Breast epithelium (tissue), 3 donors: ENCODE results near the gene RINT1.

Source experiments
- POLR2A ChIP-seq: fragments of 450-650 bp; IDR thresholded peaks from one replicate; pipeline ENCODE4 v1.6.1; 2016; ENCODE audit warnings: antibody characterized with exemption, mild to moderate bottlenecking, moderate library complexity
- POLR2AphosphoS5 ChIP-seq, 3 donors: sonication (generic); formaldehyde crosslinking; IDR thresholded peaks; one replicate each; pipeline ENCODE4 v1.6.1; 2017; ENCODE audit warnings: antibody characterized with exemption in 3 of 3
- TF ChIP-seq, protein P1 (sequence below), 3 donors: fragments of 450-650 bp; IDR thresholded peaks; one replicate each; pipeline ENCODE4 v1.5.1; 2016 to 2017; ENCODE audit warnings: antibody characterized with exemption in 3 of 3, mild to moderate bottlenecking in 3 of 3, moderate library complexity in 3 of 3

DNA sequence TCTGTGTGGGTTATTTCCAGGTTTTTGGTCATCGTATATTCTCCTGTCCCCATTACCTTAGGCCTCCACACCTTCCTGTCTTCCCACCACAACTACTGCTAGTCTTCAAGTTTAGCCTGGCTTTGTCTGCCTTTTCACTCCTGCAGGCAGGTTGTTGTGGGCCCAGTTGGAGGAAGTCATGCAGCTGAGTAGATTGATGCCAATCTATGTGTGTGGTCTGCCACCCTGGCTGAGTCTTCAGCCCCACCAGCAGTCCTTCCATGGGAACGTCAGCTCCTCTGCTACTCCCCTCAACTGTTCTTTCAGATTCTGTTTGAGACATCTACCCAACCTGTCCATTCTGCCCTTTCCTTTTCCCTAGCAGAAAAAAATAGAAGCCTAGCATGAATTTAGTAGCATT lies 6.3 kb downstream of the RINT1 start:
- TF ChIP-seq, protein P1, sequence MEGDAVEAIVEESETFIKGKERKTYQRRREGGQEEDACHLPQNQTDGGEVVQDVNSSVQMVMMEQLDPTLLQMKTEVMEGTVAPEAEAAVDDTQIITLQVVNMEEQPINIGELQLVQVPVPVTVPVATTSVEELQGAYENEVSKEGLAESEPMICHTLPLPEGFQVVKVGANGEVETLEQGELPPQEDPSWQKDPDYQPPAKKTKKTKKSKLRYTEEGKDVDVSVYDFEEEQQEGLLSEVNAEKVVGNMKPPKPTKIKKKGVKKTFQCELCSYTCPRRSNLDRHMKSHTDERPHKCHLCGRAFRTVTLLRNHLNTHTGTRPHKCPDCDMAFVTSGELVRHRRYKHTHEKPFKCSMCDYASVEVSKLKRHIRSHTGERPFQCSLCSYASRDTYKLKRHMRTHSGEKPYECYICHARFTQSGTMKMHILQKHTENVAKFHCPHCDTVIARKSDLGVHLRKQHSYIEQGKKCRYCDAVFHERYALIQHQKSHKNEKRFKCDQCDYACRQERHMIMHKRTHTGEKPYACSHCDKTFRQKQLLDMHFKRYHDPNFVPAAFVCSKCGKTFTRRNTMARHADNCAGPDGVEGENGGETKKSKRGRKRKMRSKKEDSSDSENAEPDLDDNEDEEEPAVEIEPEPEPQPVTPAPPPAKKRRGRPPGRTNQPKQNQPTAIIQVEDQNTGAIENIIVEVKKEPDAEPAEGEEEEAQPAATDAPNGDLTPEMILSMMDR (IDR thresholded peaks at IDR 0.05), result no peak
- TF ChIP-seq POLR2A (no peak), POLR2AphosphoS5 (IDR thresholded peaks at IDR 0.05) (no peak)
